Left kidney (tissue), 8 donors: ENCODE results near the gene LENG1. TPM values are rescaled to one million over a fixed set of nuclear protein-coding genes. Genes with fewer than 3 reads are reported as not detected.
"Not testable (repeated sequence)": the region's sequence is repeated elsewhere in the genome, so short reads cannot be mapped to it uniquely, and the experiment has no call there.

Experiments used
- DNase-seq: peaks from one replicate; pipeline ENCODE4 v3.0.0-alpha.2; 2013
- long read RNA-seq, 8 donors: transcript quantifications; one replicate each; lab custom pipeline, GENCODE V29; 2026
- polyA plus RNA-seq: library from polyadenylated mRNA; unstranded; fragments of 120-200 nt; gene quantifications from one replicate; pipeline ENCODE4 v1.2.1, GENCODE V29; 2013; ENCODE audit not compliant: insufficient read length

Gene LENG1
- polyA plus RNA-seq = 6.3 TPM
- long read RNA-seq, donor 1, transcript LENG1-201 (4 exons, 1,542 nt) = major isoform, 7 of 7 reads
- long read RNA-seq, donor 1, partial matches to known transcripts = 0 of 7 reads
- long read RNA-seq, donor 1, other reads (novel, unspliced or antisense) = 0 of 7 reads
- long read RNA-seq, donor 2, transcript LENG1-201 (4 exons, 1,542 nt) = major isoform, 6 of 6 reads
- long read RNA-seq, donor 2, partial matches to known transcripts = 0 of 6 reads
- long read RNA-seq, donor 2, other reads (novel, unspliced or antisense) = 0 of 6 reads
- long read RNA-seq, donor 3, partial matches to known transcripts = 0 of 2 reads
- long read RNA-seq, donor 3, other reads (novel, unspliced or antisense) = 0 of 2 reads
- long read RNA-seq, donor 4, partial matches to known transcripts = 0 of 1 reads
- long read RNA-seq, donor 4, other reads (novel, unspliced or antisense) = 0 of 1 reads
- long read RNA-seq, donor 5, transcript LENG1-201 (4 exons, 1,542 nt) = major isoform, 9 of 9 reads
- long read RNA-seq, donor 5, partial matches to known transcripts = 0 of 9 reads
- long read RNA-seq, donor 5, other reads (novel, unspliced or antisense) = 0 of 9 reads
- long read RNA-seq, donor 6, transcript LENG1-201 (4 exons, 1,542 nt) = major isoform, 7 of 12 reads
- long read RNA-seq, donor 6, partial matches to known transcripts = 5 of 12 reads
- long read RNA-seq, donor 6, other reads (novel, unspliced or antisense) = 0 of 12 reads
- long read RNA-seq, donor 7, transcript LENG1-201 (4 exons, 1,542 nt) = major isoform, 9 of 9 reads
- long read RNA-seq, donor 7, partial matches to known transcripts = 0 of 9 reads
- long read RNA-seq, donor 7, other reads (novel, unspliced or antisense) = 0 of 9 reads
- long read RNA-seq, donor 8, transcript LENG1-201 (4 exons, 1,542 nt) = major isoform, 6 of 6 reads
- long read RNA-seq, donor 8, partial matches to known transcripts = 0 of 6 reads
- long read RNA-seq, donor 8, other reads (novel, unspliced or antisense) = 0 of 6 reads

DNA sequence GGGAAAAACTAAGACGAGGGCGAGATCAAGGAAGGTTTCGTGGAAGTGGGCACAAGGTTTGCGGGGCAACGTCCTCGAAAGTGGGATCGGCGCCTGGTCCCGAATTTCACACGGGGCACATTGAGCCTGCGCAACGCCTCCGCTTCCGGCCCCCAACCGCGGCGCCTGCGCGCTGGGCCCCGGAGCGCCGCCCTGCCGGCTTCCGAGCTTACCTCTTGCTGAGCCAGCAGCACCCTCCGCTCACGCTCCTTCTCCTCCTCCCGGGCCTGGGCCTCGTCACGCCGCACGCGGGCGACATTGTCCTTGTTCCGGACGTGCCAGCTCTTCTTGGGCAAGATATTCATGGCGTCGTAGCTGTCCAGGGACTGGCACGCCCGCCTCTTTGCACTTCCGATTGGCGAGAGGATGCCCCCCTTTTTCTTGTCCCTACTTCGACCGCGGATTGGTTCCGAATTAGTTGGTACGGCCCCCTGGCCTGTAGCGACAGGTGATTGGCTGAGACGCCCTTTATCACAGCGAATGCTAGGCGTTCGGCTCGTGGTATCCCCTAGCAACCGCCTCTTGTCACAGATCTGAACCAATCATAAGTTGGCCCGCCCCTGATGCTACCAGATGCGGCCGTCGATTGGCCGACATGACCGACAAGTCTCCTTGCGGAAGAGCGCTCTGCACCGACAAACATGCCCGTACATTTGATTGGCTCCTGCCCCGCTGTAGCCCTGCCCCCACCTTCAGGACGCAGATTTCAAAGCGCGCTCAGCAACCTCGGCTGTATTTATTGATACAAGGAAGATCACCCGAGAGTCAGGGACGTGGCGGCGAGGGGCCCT lies at the start of gene LENG1:
LENG1 (minus strand) TSS at position 370 of the 830 bp plus-strand sequence; CDS start at position 344, 26 bp downstream.
- DNase-seq = peak; percentile 100

DNA sequence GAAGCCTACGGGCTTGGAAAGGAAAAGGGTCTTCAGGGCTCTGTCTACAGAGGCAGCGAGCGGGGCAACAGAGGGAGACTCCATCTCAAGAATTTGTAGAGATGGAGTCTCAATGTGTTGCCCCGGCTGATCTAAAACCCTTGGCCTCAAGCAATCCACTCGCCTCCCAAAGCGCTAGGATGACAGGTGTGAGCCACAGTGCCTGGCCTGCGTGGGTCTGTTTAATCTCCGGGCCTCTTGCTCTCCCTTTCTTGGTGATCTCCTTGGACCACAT lies 49.2 kb upstream of the LENG1 start:
- no peak for DNase-seq

DNA sequence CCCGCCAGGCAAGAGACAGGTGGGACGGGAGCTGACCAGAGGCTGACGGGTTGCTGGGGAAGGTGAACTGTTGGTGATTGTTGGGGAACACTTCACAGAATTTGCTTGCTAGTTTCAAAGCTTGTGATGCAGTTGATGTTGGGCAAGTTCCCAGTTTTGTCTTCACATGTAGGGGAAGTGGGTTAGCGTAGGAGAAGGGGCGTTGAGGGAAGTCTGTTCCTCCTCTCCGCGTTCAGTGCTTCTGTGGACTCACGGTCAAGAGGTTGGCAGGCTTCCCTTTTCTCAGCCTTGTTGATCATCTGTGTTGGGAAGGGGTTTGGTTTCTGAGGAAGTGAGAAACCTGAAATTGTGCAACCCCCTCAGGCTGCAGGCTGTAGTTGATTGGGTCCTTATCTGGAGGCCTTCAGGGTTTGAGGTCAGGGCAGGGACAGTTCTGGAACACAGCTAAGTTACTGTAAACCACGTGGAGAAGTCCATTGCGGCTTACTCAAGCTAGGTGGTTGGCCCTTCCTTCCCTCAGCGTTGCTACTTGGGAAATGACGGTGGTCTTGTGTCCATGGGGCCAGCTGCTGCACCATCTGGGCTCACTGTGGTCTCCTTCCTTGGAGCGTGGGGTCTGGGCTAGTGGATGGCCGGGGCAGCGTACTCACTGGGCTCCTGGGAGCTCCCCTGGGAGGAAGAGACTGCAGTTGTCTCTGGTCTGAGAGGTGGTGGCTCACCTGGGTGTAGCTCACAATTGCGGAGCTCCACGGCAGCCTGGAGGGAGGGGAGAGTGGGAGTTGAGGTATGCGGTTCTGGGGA lies 48.7 kb upstream of the LENG1 start:
- no peak for DNase-seq

DNA sequence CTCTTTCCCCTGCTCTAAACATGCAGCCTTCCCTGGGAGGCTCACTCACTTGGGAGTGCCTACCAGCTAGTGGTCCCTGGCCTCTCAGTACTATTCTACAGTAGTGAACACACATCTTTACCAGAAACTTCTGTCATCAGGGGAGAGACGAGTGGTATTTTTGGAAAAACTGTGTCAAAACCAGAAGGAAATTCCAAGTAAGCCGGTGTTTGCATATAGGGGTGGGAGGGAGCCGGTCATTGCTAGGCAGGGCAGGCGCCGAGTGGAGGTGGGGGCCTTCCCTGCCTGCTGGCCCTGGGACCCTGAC lies 48.1 kb upstream of the LENG1 start:
- DNase-seq = no peak

DNA sequence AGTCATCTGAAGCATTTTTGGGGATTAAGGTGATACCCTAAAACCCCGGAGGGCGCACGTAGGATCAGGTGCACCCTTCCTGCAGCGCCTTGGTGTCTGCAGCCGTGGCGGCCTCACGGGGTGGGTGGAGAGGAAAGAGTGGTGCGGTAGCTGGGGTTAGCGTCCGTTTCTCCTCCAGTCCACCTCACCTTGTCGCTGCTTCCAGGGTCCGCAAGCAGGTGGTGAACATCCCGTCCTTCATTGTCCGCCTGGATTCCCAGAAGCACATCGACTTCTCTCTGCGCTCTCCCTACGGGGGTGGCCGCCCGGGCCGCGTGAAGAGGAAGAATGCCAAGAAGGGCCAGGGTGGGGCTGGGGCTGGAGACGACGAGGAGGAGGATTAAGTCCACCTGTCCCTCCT lies 47.7 kb upstream of the LENG1 start:
- DNase-seq = not testable (repeated sequence)

DNA sequence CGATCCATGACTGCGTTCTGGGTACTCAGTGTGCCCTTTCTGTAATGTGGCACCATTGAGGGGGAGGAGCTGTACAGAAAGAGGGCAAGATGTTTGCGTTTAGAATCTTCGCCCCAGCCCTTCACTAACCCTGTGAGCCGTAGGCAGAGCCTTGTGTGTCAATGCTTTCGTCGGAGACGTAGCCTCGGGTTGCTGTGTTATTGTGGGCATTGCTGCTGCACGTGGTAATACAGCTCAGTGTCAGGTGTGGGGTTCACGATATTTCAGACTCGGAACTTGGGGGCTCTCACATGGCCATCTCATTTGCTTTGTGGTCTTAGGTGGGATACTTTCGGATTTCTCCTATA lies 47.3 kb upstream of the LENG1 start:
- DNase-seq = no peak

DNA sequence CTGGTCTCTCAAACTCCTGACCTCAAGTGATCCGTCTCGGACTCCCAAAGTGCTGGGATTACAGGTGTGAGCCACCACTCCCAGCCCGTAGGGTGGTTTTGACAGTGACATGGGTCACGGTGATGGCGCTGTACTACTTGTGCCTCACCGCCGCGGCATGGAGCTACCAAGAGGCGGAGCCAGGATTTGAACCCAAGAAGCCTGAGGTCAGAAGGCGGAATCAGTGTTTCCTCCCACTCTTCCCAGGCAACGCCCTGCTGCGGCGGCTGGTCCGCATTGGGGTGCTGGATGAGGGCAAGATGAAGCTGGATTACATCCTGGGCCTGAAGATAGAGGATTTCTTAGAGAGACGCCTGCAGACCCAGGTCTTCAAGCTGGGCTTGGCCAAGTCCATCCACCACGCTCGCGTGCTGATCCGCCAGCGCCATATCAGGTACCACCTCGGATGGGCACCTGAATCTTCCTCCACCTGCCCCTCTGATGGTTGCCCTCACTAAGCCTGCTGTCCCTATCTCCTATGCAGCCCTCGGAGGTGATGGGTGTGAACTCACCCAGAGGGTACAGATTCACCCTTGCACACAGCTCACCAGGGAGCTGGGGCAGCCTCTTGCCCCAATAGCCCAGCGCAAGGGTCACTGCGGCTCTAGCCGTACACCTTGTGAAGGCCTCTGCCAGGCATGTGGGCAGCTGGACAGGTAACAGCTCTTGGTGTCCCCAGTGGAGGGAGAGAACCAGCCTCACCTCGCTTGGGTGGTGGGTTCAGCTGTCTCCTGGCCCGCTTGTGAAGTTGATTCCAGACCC lies 46.7 kb upstream of the LENG1 start:
- no peak for DNase-seq

DNA sequence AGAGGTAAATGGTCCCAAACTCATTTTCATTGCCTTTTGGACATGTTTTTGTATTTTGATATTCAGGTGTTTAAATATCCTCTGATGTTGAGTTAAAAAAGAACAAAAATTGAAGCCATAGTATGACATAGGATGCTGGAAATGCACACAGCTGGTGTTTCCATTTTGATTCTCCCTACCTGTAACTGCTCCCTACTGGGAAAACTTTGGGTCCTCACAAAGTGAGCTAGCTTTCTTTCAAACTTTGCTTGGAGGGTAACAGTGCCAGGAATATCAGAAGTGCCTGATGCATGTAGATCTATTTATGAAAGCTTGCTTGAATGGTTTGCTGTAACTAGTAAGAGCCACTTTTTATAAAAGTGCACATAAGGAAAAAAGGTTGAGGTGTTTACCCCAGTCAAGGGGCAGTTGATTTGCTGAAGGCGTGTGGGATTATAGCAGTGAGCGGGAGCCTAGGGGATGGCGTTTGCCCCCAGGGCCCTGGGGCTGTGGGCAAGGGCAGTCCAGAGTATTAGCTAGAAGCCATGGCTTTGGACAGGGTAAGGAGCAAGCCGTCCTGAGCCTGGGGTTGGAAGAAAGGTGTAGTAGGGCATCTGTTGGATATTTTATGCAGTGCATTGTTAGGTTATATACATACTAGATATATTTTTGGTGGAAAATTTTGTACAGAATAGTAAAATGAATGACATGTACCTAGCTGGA lies 45.4 kb upstream of the LENG1 start:
- no peak for DNase-seq

DNA sequence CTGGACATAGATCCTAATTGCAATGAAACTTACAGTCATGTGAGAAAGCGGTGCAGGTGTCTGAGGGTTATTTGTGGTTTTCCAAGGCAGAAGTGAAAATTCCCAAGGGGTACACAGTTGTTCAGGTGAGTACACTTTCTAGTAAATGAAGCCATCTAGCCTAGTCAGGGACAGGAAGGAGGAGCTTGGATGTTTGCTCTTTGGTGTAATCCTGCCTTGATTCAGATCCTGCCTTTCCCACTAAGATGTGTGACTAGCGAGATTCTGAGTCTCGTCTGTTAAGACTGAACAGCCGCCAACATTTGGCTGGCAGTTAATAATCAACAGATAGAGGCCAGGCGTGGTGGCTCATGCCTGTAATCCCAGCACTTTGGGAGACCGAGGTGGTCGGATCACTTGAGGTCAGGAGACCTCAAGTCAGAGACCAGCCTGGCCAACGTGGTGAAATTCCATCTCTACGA lies 43.7 kb upstream of the LENG1 start:
- DNase-seq = no peak

DNA sequence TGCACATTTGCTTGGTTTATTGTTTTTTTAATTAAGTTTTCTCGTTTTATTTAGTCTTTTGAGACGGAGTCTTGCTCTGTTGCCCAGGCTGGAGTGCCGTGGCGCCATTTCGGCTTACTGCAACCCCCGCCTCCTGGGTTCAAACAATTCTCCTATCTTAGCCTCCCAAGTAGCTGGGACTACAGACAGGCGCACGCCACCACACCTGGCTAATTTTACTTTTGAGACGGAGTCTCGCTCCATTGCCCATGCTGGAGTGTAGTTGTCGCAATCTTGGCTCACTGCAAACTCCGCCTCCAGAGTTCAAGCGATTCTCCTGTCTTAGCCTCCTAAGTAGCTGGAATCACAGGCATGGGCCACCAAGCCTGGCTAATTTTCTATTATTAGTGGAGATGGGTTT lies 42.5 kb upstream of the LENG1 start:
- DNase-seq = no peak

DNA sequence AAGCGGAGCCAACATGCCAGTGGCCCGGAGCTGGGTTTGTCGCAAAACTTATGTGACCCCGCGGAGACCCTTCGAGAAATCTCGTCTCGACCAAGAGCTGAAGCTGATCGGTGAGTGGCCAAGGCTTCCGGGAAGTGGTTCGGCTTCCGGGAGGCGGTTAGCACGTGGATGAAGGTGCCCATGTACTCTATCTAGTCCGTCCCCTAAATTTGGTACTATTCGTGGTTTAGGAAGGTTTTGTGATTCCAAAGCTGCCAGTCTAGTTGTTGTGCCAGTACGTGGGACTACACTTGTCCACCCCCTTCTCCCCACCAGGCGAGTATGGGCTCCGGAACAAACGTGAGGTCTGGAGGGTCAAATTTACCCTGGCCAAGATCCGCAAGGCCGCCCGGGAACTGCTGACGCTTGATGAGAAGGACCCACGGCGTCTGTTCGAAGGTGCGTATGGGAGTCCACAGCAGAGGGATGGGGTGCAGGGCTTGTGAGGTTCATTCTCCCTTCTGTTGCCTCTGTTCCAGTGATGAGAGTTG lies 41.7 kb upstream of the LENG1 start:
- no peak for DNase-seq

DNA sequence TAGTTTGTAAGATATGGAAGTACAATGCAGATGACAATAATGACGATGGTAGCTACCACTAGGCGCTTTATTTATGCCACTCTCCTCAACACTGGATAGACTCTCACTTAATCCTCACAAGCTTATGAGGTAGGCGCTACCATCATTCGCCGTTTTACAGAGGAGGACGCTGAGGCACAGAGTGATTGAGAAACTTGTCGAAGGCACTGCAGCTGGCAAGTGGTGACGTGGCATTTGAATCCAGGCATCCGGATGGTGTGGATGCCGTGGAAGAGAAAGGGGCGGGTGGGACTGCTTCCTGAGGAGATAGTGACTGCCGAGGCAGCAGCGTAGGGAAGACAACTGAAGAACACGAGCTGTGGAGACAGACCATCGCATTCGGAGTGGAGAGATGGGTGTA lies 39.9 kb upstream of the LENG1 start:
- no peak for DNase-seq

DNA sequence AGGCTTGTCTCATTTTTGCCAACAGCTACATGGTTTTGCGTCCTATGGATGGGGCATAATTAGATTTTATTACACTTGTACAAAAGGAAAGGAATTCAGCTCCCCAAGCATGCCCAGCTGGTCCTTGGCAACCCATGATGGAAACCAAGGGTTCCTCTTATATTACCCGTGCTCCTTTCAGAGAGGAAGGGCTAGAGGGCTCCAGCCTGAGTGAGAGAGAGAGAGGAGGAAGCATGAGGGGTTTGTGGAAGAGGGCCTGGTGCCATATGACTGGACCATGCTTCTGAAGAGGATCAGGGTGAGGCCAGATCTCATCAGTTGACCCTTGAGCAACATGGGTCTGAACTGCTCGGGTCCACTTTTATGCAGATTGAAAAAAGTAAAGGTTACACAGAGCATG lies 37.6 kb upstream of the LENG1 start:
- DNase-seq = no peak

DNA sequence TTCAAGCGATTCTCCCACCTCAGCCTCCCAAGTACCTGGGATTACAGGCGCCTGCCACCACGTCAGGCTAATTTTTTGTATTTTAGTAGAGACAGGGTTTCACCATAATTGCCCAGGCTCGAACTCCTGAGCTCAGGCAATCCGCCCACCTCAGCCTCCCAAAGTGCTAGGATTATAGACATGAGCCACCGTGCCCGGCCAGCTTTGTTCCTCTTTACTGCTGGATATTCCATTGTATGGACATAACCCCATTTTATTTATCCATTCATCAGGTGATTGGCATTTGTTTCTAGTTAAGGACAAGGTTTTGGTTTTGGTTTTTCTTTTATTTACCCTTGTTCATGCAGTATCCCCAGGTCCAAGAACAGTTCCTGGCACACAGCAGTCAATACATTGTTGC lies 37.0 kb upstream of the LENG1 start:
- no peak for DNase-seq

DNA sequence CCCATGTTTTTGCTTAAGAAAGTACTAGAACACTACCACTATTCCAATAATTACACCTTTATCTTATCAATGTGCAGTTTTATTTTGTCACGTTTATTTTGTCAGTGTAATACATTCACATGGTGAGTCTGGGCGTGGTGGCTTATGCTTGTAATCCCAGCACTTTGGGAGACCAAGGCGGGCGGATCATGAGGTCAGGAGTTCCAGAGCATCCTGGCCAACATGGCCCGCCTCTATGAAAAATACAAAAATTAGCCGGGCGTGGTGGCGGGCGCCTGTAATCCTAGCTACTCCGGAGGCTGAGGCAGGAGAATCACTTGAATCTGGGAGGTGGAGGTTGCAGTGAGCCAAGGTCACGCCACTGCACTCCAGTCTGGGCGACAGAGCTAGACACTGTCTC lies 34.9 kb upstream of the LENG1 start:
- not testable (repeated sequence) for DNase-seq

DNA sequence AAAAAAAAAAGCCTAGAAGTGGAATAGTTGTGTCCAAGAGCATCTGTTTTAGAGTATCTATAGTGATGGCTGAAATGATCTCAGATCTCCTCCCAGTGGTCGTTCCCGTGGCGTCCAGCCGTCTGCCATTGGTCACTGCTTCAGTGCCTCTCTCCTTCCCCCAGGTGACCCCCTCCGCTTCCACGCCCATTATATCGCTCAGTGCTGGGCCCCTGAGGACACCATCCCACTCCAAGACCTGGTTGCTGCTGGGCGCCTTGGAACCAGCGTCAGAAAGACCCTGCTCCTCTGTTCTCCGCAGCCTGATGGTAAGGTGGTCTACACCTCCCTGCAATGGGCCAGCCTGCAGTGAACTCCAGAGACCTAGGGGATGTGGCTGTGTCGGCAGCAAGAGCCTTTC lies 33.5 kb upstream of the LENG1 start:
- DNase-seq = no peak

DNA sequence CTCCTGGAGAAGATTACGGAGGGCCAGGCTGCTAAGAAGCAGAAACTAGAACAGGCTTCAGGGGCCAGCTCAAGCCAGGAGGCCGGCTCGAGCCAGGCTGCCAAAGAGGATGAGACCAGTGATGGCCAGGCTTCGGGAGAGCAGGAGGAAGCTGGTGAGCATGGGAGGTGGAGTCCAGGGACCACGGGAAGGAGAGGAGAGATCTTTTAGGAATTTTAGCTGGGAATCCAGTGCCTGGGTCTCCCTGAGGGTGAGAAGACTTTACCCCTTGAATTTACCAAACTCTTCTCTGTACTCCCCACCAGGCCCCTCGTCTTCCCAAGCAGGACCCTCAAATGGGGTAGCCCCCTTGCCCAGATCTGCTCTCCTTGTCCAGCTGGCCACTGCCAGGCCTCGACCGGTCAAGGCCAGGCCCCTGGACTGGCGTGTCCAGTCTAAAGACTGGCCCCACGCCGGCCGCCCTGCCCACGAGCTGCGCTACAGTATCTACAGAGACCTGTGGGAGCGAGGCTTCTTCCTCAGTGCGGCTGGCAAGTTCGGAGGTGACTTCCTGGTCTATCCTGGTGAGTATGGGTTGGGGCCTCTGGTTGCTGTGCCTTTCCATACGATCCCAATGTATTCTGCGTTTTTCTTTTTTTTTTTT lies 32.4 kb upstream of the LENG1 start:
- no peak for DNase-seq

DNA sequence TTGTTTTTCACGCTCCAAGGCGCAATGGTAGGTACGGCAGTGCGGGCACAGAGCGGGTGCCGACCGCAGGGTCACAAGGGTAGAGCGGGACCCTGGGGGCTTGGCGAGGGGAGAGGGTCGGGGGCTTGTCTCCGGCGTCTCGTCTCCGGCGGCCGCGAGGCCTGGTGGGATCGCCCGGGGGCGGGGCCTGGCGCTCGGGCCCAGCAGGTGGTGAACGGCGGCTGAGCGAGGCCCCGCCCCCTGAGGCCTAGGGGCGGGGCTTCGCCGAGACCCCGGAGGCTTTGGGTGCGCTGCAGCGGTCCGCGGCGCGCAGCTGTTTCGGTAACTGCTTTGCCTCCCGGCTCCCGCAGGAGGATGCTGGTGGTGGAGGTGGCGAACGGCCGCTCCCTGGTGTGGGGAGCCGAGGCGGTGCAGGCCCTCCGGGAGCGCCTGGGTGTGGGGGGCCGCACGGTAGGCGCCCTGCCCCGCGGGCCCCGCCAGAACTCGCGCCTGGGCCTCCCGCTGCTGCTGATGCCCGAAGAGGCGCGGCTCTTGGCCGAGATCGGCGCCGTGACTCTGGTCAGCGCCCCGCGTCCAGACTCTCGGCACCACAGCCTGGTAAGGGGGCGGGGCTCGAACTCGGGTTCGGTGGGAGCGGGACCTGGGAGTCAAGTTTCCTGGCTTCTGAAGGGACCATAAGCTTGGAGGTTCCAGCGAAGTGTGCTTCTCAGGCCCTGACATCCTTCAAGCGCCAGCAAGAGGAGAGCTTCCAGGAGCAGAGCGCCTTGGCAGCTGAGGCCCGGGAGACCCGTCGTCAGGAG lies 31.7 kb upstream of the LENG1 start, which contains the start of gene TSEN34:
TSEN34 (plus strand) TSS at position 298 of the 800 bp plus-strand sequence; CDS start at position 355, 57 bp downstream.
- DNase-seq = peak; percentile 91
